ENCODE measurements around the gene CYB561D1. TPM values are rescaled to one million over a fixed set of nuclear protein-coding genes. Genes with fewer than 3 reads are reported as not detected.
A peak's percentile ranks its signal among the peaks of the same experiment; 100 is the strongest.

CYB561D1 gene
- total and polyA plus RNA-seq, 9 of the 15 experiments (the other 6 are each of a cell fraction or from before 2014, with no cell fraction given): 0.71 to 7.2 (median 3.5) TPM

GRCh38 chr1:109483672-109484518, 10.0 kb upstream of the CYB561D1 start, which contains the start of gene ATXN7L2 (continued):
- TF ChIP-seq HIVEP1 (CRISPR knock-in tag; IDR thresholded peaks at IDR 0.05) (peak; percentile 68; the same call in 1 of the 2 replicates), ZNF280A (IDR thresholded peaks at IDR 0.05; ENCODE audit: low read depth, partially characterized antibody) (peak; percentile 26), ZNF583 (CRISPR knock-in tag; IDR thresholded peaks at IDR 0.05) (0 out of 2 replicates have a peak, but pooled peaks have one; percentile 34), ADNP (tag; IDR thresholded peaks at IDR 0.05) (no peak), KDM1A (IDR thresholded peaks at IDR 0.05) (peak; percentile 53 to 75; a peak in 1 of 4 replicates), ZNF830 (CRISPR knock-in tag; IDR thresholded peaks at IDR 0.05) (peak; percentile 79; the same call in 1 of the 2 replicates), RFX1 (IDR thresholded peaks at IDR 0.05) (no peak), PKNOX1 (IDR thresholded peaks at IDR 0.05) (peak; percentile 31; the same call in 1 of the 2 replicates), RBM22 (IDR thresholded peaks at IDR 0.05; ENCODE audit: low read depth, low read length, poor library complexity, severe bottlenecking) (no peak), ZNF449 (CRISPR knock-in tag; IDR thresholded peaks at IDR 0.05) (no peak), NCOA1 (IDR thresholded peaks at IDR 0.05; ENCODE audit: low read depth) (peak; percentile 77), GTF3C2 (IDR thresholded peaks at IDR 0.05; ENCODE audit: borderline replicate concordance, extremely low read depth, insufficient read length) (no peak), TAF1 (IDR thresholded peaks at IDR 0.05; ENCODE audit: control insufficient read depth, extremely low read depth, insufficient read depth, low read length, severe bottlenecking) (peak; percentile 99), ELF2 (CRISPR knock-in tag; IDR thresholded peaks at IDR 0.05) (no peak; the same call in 1 of the 2 replicates), ZNF232 (CRISPR knock-in tag; IDR thresholded peaks at IDR 0.05) (no peak; the same call in 1 of the 2 replicates), SPI1 (IDR thresholded peaks at IDR 0.05; ENCODE audit: borderline replicate concordance, low read depth, low read length) (no peak), ZBTB2 (IDR thresholded peaks at IDR 0.05) (peak; percentile 89), POLR2AphosphoS5 (IDR thresholded peaks at IDR 0.05; ENCODE audit: control insufficient read depth, insufficient read depth, low read depth, low read length) (peak; percentile 65; the same call in 1 of the 2 replicates), FOXA1 (IDR thresholded peaks at IDR 0.05; ENCODE audit: borderline replicate concordance) (no peak)

Measured in K562 (cell line).